Osteocyte (in vitro differentiated cells): ENCODE results near the gene PITPNM1. TPM values are rescaled to one million over a fixed set of nuclear protein-coding genes. Genes with fewer than 3 reads are reported as not detected.

Experiments
- DNase-seq: peaks from one replicate; pipeline ENCODE4 v3.0.0; 2021; ENCODE audit warnings: mixed read lengths; ENCODE audit not compliant: unreplicated experiment; ENCODE audit errors: extremely low spot score
- H3K27ac Mint-ChIP-seq: one replicate; pipeline ENCODE4 v1.8.0; 2021; ENCODE audit warnings: mild to moderate bottlenecking, mixed read lengths; ENCODE audit not compliant: unreplicated experiment
- H3K27me3 Mint-ChIP-seq: one replicate; pipeline ENCODE4 v1.8.0; 2021; ENCODE audit warnings: mixed read lengths; ENCODE audit not compliant: unreplicated experiment
- H3K36me3 Mint-ChIP-seq: one replicate; pipeline ENCODE4 v1.8.0; 2021; ENCODE audit warnings: mixed read lengths; ENCODE audit not compliant: unreplicated experiment
- H3K4me1 Mint-ChIP-seq: one replicate; pipeline ENCODE4 v1.8.0; 2021; ENCODE audit warnings: mixed read lengths; ENCODE audit not compliant: unreplicated experiment
- H3K4me3 Mint-ChIP-seq: one replicate; pipeline ENCODE4 v1.8.0; 2021; ENCODE audit warnings: mild to moderate bottlenecking, moderate library complexity, mixed read lengths; ENCODE audit not compliant: unreplicated experiment
- H3K9me3 Mint-ChIP-seq: one replicate; pipeline ENCODE4 v1.8.0; 2021; ENCODE audit warnings: mixed read lengths; ENCODE audit not compliant: unreplicated experiment
- total RNA-seq: library from RNA; stranded (reverse); gene quantifications from 2 replicates; pipeline ENCODE4 v1.2.1, GENCODE V29; 2021
- TF ChIP-seq, protein P1 (sequence below): fragments of 200-600 bp; sonication (generic); IDR thresholded peaks from 2 replicates; pipeline ENCODE4 v1.5.0; 2021; ENCODE audit warnings: antibody characterized with exemption, mild to moderate bottlenecking, moderate library complexity

The PITPNM1 gene
- total RNA-seq, 1 donor from 2014 or later = 46.9 TPM

DNA sequence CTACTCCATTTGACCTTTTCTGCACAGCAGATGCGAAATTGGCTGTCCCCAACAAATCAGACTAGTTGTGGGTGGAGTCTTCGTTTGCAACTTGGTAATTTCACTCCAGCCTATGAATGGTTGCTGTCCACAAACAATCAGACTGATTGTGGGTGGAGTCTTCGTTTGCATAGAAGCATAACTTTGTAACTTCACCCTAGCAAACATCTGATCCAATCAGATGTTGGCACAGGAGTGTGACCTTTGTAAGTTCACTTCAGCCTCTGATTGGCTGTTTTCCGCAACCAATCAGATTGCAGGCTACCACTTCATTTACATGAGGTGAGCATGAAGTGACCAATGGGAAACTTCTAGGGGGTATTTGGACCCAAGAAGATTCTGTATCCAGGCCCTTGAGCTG is 34.4 kb upstream of the PITPNM1 start:
- no peaks in the 10 kb centered on the region for H3K36me3 Mint-ChIP-seq
- DNase-seq = no peak
- no peak overlapping the region for H3K27ac Mint-ChIP-seq
- H3K4me1 Mint-ChIP-seq = peaks cover 2% of the 10 kb centered on the region
- TF ChIP-seq, protein P1, sequence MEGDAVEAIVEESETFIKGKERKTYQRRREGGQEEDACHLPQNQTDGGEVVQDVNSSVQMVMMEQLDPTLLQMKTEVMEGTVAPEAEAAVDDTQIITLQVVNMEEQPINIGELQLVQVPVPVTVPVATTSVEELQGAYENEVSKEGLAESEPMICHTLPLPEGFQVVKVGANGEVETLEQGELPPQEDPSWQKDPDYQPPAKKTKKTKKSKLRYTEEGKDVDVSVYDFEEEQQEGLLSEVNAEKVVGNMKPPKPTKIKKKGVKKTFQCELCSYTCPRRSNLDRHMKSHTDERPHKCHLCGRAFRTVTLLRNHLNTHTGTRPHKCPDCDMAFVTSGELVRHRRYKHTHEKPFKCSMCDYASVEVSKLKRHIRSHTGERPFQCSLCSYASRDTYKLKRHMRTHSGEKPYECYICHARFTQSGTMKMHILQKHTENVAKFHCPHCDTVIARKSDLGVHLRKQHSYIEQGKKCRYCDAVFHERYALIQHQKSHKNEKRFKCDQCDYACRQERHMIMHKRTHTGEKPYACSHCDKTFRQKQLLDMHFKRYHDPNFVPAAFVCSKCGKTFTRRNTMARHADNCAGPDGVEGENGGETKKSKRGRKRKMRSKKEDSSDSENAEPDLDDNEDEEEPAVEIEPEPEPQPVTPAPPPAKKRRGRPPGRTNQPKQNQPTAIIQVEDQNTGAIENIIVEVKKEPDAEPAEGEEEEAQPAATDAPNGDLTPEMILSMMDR = no peak
- no peaks in the 10 kb centered on the region for H3K9me3 Mint-ChIP-seq
- H3K27me3 Mint-ChIP-seq = no peaks in the 10 kb centered on the region
- H3K4me3 Mint-ChIP-seq = no peak overlapping the region

DNA sequence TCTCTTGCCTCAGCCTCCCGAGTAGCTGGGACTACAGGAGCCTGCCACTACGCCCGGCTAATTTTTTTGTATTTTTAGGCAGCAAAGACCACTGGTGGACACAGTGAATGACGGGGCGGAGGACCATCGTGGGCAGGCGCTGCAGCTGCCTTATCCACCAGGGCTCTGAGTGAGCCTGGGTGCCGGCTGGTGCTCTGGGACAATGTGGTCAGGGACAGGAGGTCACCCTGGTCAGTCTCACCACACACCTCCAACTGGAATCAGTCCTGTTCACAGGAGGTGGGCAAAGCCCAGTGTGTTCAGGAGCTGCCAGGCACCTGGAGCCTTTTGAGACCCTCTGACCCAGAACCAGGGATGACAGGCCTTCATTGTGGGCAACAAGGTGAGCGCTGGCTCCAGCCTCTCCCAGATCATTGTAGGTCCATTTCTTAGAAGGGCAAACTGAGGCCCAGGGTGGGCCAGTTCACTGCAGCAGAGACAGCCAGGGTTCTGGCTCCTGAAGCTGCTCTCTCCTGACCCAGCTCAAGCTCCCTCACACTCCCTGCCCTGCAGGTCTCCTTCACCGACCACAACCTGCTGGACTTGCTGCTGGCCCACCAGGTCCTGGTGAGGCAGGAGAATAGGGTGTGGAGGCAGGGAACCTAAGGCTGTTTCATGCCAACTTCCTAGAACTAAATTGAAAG is 33.8 kb upstream of the PITPNM1 start:
- no peaks in the 10 kb centered on the region for H3K36me3 Mint-ChIP-seq
- peaks cover 2% of the 10 kb centered on the region for H3K9me3 Mint-ChIP-seq
- H3K4me1 Mint-ChIP-seq = no peaks in the 10 kb centered on the region
- H3K4me3 Mint-ChIP-seq = no peak overlapping the region
- TF ChIP-seq, protein P1 = no peak
- DNase-seq = no peak
- H3K27me3 Mint-ChIP-seq = no peaks in the 10 kb centered on the region
- no peak overlapping the region for H3K27ac Mint-ChIP-seq

DNA sequence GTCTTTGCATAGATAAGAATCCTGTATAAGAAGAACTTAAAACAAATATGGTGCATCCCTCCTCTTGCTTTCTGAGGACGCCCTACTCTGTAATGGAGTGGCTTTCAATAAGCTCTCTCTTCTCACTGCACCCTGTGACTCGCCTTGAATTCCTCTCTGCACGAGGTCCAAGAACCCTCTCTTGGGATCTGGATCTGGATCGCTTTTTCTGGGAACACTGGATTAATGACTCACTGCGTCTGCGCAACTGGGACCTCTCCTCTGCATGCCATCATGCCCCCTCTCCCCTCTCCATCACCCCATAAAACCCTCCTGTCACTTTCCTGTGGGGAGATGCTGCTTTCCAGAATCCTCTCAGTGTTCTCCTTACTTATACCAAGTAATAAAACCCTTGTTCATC is 33.1 kb upstream of the PITPNM1 start:
- TF ChIP-seq, protein P1 = no peak
- Mint-ChIP-seq H3K4me3 (no peak overlapping the region), H3K36me3 (no peaks in the 10 kb centered on the region), H3K4me1 (no peaks in the 10 kb centered on the region), H3K9me3 (peaks cover 5% of the 10 kb centered on the region), H3K27me3 (no peaks in the 10 kb centered on the region), H3K27ac (no peak overlapping the region)
- no peak for DNase-seq

DNA sequence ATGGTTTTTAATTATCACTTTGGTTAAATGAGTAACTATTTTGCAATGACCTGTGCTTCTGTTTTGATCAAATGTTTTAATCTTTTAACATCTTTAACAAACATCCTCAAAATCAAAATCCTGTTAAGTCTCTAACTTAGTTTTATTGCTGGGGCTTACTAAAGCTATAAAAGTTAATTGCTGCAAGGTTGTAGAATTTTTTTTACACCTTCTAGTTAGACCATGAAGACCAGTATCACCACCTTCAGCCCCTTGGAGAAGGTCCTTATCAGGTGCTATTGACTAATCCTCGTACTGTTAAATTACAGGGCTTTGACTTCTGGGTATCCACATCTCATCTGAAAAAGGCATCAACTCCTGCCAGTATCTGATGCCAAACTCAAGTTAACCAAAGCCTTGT is 30.4 kb upstream of the PITPNM1 start:
- peaks cover 10% of the 10 kb centered on the region for H3K9me3 Mint-ChIP-seq
- DNase-seq = no peak
- TF ChIP-seq, protein P1 = no peak
- peaks cover 4% of the 10 kb centered on the region for H3K27me3 Mint-ChIP-seq
- H3K4me3 Mint-ChIP-seq = no peak overlapping the region
- no peak overlapping the region for H3K27ac Mint-ChIP-seq
- H3K4me1 Mint-ChIP-seq = no peaks in the 10 kb centered on the region
- H3K36me3 Mint-ChIP-seq = no peaks in the 10 kb centered on the region

DNA sequence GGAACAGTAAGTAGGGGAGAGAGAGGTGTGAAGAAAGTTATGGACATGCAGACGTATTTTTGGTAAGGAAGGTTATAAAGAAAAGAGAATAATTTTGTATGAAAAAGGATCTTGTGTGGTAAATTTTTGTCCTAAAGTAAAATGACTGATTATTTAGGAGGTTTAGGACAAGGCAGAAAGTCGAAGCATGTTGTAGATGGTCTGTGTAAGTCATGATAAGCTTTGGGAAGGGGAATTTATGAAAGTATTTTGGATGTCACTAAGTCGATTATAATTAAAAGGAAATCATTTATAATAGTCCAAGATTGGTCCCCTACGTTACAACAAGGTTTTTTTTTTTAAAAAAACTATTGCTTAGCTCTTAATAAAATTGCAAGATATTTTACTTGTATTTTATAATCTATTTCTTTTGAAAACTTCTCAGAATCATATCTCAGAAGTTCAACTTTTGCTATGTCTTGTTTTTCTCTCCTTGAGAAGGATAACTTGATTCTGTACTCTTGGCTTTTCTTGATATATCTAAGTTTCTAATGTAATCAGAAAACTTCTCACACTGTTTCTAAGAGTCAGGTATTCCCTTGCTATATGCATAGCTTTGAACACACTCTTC is 29.0 kb upstream of the PITPNM1 start:
- Mint-ChIP-seq H3K4me3 (no peak overlapping the region), H3K27ac (no peak overlapping the region), H3K27me3 (peaks cover 7% of the 10 kb centered on the region), H3K36me3 (no peaks in the 10 kb centered on the region), H3K9me3 (peaks cover 10% of the 10 kb centered on the region), H3K4me1 (no peaks in the 10 kb centered on the region)
- TF ChIP-seq, protein P1 = no peak
- no peak for DNase-seq
